SHP77 treated with DMSO at 0.1 percent for 48 hours (cell line): ENCODE results near the gene CHAC1.
"Not testable (repeated sequence)": the region's sequence is repeated elsewhere in the genome, so short reads cannot be mapped to it uniquely, and the experiment has no call there.

Experiments used
- DNase-seq: peaks from one replicate; lab custom pipeline; 2025; lab: John Stamatoyannopoulos, UW

CHAC1 gene

DNA sequence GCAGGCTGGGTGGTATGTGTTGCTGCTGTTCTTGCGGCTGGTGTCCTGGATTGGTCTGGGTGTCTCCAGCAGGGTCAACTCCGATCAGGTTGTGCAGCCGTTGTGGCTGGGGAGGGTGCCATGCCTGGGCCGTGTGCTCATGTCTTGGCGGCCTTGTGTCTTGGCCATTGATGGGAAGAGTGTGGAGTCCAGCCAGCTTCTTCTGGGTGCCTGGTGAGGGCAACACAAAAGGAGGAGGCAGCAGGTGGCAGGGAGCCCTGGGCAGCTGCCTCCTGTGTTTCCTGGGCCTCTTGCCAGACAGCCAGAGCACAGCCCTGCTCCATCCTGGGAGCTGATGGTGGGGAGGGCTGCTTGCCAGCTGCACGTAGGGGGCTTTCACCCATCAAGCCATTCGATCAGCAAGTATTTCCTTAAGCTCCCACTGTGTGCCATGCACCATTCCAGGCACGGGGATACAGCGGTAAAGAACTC is 4.3 kb downstream of the CHAC1 start:
- peak; percentile 74 for DNase-seq

DNA sequence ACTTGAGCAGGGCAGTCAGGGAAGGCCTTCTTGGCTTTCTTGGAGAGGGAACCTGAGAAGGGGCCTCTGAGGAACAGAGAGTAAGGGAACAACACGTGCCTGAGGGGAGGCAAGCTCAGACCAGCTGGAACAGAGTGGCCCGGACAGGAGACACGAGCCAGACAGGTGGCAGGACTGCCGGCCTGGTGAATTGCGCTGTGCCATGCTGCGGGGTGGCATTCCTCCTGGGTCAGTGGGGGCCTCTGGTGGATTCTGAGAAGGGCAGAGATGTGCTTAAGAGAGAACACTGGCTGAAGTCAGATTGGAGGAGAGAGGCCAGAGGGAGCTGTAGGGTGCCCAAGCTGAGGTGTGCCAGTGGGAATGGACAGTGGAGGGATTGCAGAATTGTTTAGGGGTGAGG is 4.9 kb downstream of the CHAC1 start:
- no peak for DNase-seq

GRCh38 chr15:40958723-40959122 is 5.5 kb downstream of the CHAC1 start:
- DNase-seq, result no peak

GRCh38 chr15:40959331-40960141 is 6.3 kb downstream of the CHAC1 start:
- DNase-seq, result no peak

GRCh38 chr15:40960151-40960885 is 7.0 kb downstream of the CHAC1 start:
- no peak for DNase-seq

DNA sequence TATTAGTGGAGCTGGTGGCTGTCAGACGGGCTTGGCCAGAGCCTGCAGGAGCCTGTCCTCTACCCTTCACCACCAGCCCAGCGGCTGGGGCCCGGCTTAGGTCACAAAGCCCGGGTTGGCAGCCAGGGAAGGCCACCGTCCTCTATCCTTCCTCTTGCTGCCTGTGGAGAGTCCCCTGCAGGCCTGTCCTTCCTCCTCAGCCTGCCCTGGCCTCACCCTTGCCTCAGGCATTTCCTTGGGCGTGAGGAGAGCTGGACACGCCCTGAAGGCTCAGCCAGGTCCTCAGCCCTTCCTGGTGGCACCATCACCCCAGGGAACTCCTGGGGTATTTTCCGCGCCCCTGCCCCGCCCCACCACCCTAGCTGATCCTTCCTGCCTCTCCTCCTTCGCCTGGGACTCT is 7.7 kb downstream of the CHAC1 start:
- no peak for DNase-seq

- DNase-seq, result not testable (repeated sequence)
Observed at GRCh38 chr15:40961740-40962139, 8.5 kb downstream of the CHAC1 start.

DNA sequence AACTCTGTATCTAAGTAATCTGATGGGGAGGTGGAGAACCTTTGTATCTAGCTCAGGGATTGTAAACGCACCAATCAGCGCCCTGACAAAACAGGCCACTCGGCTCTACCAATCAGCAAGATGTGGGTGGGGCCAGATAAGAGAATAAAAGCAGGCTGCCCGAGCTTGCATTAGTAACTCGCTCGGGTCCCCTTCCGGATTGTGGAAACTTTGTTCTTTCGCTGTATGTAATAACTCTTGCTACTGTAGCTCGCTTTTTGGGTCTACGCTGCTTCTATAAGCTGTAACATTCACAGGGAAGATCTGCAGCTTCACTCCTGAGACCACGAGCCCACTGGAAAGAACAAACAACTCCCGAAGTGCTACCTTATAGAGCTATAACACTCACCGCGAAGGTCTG is 9.0 kb downstream of the CHAC1 start:
- not testable (repeated sequence) for DNase-seq

DNA sequence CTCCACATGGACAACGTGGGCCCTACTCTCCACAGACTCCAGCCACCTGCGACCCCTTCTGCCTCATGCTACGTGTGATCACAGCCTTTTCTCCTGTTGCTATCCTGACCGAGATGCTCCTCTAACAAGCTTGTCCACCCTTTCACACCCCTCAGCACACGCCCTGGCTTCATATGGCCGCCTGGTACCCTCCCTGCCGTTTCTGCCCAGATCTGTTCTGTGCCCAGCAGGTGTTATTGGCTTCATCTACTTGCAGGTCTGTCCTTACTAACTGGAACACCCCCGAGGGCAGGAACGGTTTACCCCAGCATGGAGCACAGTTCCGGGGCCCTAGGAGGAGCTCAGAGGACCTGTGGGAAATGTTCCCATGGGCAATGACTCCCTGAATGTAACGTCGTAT is 9.9 kb downstream of the CHAC1 start:
- no peak for DNase-seq

DNA sequence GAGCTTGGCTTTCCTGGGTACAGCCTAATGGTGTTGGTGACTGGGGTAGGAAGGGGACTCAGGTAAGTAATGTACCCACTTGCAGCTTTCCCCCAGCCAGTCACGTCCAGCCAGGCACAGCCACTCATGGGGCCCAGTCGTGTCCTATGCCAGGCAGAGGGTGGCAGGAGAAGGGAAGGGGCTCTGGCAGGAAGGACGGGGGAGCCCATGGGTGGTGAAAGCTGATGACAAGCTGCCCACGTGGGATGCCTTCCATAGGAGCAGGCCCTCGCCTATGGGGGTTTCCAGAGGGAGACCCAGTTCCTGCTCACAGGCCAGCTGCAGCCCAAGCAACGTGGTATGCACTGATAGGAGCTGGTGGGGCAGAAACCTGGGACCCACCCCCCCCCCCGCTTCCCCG is 10.7 kb downstream of the CHAC1 start:
- no peak for DNase-seq

DNA sequence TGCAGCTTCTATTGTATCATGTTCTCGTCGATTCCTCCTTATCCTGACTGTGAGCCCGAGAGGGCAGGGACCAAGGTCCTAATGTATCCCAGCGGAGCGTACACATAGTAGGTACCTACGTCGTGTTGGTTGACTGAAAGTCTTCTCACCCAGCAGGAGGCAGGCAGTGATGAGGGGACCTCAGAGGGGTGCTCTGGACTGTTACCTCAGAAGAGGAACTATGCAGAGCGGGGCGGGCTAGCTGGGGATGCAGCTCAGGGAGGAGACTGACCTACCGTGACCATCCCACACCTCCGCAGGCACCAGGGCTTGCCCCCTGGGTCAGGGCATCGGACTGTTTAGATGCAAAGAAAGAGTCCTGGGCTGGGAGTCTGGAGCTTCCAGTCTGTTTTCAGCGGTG is 11.4 kb downstream of the CHAC1 start:
- no peak for DNase-seq

- DNase-seq, result no peak
Observed at GRCh38 chr15:40968290-40969085, 15.2 kb downstream of the CHAC1 start.

GRCh38 chr15:40969363-40969762 is 16.1 kb downstream of the CHAC1 start:
- DNase-seq, result no peak

GRCh38 chr15:40974879-40975278 is 21.6 kb downstream of the CHAC1 start:
- DNase-seq, result no peak

DNA sequence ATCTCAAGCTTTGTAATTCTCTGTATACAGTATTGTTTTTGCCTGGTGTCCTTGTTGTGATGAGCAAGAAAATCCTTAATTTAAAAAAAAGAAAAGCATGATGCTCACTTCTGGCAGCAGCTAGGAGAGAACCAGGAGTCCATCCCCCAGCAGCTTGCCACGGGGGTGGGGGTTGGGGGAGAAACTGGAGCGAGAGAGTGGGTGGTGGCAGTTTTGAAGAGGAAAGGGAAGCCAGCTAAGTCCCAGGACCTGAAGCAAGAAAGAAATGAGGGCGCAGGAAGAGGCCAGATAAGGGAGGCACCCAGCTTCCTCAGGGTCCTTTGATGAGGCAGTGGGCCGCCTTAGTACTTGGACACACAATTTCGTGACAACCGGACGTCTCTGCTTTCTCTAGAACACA is 23.5 kb downstream of the CHAC1 start:
- no peak for DNase-seq

DNA sequence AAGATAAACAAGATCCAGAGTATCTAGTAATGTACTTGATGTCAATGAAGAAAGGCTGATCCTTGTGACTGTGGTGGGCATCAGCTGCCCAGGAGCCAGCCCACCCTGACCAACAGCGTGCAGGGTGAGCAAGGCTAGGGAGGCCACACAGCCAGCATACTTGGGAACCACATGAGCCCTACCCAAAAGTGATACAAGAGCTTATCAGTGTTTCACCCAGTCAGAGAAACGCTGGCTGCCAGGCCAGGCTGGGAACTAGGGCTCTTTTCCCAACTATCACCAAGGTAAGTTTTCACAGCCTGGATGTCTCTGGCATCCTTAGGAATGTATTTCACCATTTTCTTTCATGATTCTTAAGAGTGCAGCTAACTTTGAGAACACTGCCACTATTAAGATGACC is 24.9 kb downstream of the CHAC1 start:
- DNase-seq, result no peak

DNA sequence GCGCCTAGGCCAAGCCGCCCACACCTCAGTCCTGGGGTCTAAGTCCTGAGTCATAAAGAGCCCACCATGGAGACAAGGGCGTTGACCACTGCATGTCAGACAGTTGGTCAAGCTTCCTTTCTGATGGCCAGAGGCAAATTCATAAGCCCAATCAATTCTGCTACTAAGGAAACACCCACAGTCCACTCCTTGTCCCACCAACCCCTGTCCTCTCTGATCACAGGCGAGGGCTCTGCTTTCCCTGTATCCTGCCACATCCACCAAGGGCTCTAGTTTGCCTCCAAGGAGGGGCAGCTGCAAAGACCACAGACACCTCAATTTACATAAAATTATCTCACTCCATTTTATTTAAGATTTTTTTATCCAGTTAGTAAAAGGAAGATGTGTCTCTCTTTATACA is 25.3 kb downstream of the CHAC1 start:
- no peak for DNase-seq

DNA sequence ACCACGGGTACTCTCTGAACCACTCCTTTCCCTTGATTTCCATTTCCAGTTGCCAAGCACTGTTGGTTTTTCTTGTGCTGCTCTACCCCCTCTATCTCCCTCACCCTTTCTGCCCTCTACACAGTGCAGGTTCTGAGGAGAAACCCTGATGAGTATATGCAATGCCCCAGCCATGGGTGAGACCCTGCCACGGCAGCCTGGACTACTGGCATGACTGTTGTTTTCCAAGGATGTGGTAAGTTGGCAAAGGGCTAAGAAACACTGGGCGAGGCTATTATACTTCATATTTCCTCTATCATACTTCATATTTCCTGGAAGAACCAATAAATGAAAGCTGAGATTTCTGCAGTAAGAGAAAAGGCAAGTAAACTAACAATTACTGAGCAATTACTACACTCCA is 27.9 kb downstream of the CHAC1 start:
- DNase-seq, result no peak

DNA sequence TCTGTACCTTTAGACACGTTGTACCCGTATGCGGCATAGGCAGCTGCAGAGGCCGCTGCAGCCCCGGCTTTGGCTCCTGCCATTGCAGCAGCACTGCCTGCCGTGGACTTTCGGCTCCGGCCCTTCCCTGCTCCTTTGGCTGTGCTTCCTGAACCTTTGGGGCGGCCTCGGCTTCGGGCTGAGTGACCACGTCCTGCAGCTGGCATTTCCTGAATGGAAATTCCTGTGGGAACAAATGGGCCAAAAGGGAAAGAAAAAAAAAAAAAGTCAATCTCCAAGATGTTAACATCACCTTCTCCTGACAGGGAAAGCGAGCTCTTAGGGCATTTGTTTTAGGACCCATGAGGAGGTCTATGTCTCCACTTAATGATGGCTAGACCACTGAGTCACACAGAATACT is 29.6 kb downstream of the CHAC1 start:
- no peak for DNase-seq

GRCh38 chr15:40984406-40984805 is 31.1 kb downstream of the CHAC1 start:
- no peak for DNase-seq

DNA sequence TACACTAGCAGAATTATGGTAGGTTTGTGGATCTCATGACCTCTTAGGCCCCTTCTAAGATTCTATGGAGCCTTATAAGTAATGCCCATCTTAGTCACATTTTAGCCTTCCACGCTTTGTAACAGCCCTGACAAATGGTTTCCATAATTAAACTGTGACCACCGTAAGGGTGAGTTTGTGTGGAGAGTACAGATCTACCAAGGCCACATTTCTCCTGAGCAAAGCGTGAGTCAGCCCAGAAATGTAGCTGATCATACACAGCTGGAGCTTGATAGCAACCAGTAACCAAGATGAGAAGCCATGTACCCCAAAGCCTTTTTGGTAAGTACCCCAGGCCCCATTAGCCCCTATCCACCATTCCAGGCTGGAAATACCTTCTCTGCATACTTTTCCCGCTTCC is 31.7 kb downstream of the CHAC1 start:
- no peak for DNase-seq

DNA sequence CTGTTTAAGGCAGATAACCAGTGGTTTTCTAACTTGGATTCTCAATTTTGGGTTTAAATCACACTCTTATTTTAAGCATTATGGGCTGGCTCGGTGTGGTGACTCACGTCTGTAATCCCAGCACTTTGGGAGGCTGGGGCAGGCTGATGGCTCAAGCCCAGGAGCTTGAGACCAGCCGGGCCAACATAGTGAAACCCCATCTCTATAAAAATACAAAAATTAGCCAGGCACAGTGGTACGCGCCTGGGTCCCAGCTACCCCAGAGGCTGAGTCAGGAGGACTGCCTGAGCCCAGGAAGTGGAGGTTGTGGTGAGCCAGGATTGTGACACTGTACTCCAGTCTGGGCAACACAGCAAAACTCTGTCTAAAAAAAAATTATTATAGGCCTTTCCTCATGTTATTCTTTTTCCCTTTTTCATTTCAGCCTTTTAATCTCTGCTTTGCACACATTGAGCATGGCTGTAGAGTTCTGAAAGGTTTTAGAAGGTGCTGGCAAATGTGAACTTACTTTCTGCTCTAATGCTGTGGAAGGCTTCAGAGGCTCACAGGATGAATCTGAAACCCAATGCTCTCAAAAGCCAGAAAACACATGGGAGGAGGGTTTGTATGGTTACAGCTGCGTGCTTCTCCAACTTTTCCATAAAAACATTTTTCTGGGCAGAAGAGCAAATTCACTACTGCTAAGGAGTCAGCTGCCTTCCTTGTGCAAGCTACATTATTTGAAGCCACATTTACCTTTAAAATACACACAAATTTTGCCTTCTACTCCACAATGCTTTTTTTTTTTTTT is 32.5 kb downstream of the CHAC1 start:
- DNase-seq, result no peak
